NCI-H748 treated with DMSO at 0.1 percent for 48 hours (cell line): ENCODE data around the gene CCNA1.
A peak's percentile ranks its signal among the peaks of the same experiment; 100 is the strongest.

Experiments
- DNase-seq: peaks from one replicate; lab custom pipeline; 2025; lab: John Stamatoyannopoulos, UW

The CCNA1 gene

DNA sequence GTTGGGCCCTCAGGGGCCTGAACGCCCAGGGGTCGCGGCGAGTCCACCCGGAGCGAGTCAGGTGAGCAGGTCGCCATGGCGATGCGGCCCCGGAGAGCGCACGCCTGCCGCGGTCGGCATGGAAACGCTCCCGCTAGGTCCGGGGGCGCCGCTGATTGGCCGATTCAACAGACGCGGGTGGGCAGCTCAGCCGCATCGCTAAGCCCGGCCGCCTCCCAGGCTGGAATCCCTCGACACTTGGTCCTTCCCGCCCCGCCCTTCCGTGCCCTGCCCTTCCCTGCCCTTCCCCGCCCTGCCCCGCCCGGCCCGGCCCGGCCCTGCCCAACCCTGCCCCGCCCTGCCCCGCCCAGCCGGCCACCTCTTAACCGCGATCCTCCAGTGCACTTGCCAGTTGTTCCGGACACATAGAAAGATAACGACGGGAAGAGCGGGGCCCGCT is at the start of gene CCNA1:
Gene CCNA1 (plus strand): TSS at position 390 of the 439 bp plus-strand sequence. CDS start 562 bp downstream, outside the sequence.
- peak; percentile 90 for DNase-seq

DNA sequence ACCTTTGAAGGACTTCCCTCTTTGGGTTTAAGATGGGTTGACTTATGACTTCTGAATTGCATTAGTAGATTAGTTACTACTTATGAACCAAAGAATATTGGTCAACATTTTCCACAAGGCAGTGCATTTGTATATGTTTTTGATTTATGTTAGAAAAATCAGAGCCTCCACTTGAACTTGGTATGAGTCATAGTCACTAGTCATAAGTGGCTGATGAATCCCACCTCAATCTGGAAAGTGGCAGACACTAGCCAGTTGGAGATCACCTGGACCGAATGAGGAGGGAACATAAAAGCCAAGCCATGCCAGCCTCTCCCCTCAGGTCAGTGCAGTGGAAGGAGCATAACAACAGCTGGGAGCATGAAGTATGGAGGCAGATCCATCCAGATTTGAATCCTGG is 46.8 kb upstream of the CCNA1 start:
- no peak for DNase-seq

DNA sequence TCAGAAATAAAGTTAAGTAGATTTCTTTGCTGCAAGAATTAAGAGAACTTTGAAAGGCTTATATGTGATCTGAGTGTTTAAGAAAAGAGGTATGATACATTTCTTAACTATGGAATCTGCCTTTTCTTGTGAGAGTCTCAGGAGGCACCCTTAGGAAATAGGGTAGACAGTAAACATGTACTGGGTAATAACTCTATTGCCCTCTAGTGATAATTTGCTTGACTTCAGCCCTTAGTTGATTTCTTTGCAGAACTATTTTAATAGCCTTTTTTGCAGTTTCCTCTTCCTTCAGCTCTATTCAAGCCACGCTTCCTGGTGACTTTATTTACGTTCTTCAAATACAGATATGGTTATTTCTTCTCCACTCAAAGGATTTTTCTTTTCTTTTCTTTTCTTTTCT is 37.0 kb upstream of the CCNA1 start:
- peak; percentile 18 for DNase-seq

DNA sequence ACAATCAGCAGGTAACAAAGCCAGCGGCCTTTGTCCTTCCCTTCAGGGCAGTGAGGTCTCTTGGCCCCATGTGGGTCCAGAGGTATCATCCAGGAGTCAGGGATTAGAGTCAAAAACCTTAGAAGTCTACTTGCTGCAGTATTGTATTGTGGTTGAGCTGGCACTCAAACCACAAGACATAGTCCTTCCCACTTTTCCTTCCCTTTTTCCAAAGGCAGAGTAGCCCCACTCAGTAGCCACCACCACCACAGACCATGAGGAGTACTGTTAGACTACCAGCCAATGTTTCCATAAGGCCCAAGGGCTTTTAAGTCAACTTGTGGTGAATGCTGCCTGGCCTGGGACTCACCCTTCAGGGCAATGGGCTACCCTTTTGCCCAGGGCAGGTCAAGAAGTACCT is 27.1 kb upstream of the CCNA1 start:
- DNase-seq, result no peak

DNA sequence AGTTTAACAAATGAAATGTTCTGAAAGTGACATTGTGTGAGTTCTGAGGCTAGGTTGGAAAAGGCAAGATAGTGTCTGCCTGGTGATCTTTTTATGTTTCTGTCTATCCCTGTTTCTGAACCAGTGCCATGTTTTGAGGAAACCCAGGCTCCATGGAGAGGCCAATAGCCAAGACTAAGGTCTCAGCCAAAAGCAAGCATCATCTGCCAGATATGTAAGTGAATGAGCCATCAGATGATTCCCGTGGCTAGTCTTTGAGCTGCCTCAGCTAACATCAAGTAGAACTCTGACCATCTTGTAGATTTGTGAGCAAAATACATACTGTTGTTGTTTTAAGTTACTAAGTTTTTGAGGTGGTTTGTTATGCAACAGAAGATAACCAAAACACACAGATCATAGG is 19.6 kb upstream of the CCNA1 start:
- DNase-seq, result no peak

DNA sequence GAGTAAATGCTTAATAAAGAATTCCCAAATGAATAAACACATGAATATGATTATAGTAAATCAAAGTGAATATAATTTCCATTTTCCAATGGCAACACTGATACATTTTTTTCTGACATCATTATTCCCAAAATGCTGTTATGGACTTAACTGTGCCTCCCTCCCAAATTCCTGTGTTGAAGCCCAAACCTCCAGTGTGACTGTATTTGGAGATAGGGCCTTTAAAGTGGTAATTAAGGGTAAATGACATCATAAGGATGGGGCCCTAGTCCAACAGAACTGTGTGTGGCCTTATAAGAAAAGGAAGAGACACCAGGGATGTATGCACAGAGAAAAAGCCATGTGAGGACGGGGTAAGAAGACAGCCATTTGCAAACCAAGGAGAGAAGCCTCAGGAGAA is 19.1 kb upstream of the CCNA1 start:
- no peak for DNase-seq

DNA sequence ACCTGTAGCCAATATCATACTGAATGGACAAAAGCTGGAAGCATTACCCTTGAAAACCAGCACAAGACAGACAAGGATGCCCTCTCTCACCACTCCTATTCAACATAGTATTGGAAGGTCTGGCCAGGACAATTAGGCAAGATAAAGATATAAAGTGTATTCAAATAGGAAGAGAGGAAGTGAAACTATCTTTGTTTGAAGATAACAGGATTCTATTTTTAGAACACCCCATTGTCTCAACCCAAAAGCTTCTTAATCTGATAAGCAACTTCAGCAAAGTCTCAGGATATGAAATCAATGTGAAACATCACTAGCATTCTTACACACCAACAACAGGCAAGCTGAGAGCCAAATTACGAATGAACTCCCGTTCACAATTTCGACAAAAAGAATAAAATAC is 17.8 kb upstream of the CCNA1 start:
- DNase-seq, result no peak

DNA sequence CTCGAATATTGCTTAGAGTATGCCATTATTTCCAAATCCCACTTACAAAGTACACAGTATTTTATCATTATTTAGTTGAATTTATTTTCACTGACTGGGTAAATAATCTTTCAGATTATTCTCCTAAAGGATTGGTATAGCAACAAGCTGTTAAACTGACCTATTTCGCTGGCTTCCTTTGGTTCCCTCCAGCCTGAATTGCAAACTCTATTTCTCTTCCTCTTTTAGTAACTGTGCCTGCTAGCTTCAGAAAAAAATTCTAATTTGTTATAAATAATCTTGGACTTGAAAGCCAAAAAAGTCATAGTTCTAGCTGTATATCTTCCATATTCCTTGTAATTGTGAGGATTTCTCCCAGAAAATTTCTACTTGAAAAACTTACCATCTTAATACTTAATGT is 15.0 kb upstream of the CCNA1 start:
- DNase-seq, result no peak

DNA sequence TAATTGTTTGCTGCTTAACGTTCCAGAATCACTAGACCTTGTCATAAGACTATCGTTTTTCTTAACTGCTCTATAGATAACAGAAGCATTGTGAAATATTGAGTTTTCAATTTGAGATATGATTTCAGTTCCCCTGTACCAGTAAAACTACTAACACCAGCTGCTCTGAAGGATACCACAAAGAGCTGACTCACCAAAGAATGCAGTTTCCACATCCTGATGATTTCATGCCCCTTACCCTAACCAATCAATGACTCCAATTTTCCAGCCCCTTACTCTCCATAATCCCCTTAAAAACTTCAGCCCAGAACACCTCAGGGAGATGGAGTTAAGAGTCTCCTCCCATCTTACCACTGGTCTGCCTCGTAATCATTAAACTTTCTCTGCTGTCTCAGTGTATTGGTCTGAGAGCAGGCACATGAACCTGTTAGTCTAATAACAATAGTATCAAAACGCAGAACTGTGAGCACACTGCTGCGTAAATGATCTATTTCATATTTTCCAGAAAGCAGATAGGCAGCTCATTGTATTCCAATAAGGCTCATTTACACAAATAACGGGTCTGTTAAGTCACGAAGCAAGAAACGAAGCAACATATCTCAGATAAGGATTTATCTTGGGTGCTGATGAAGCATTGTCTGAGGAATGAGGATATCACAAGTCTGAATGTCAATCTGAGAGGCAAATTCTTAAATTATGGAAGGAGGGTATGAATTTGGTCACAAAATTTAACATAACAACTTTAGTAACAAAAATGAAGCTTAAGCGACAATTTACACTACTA is 14.1 kb upstream of the CCNA1 start:
- no peak for DNase-seq

DNA sequence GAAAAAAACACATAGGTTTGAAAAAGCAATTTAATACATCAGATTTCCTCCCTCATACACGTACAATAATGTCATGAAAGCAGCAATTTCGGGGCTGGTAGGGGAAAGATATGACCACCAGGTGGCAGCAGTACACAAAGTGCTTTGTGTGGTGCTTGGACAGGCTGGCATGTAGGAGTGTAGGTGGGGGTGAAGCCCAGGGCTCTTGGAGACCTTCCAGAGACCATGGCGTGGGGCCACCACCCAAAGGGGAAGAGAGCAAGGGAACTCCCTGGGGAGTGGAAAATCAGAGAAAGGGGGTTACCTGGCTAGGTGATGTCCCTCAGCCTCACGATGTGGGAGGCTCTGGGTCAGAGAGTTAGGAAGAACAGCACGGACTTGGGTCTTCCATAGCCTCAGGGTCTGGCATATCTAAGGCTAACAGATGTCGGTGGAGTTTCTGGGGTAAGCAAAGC is 11.8 kb upstream of the CCNA1 start:
- peak; percentile 81 for DNase-seq

DNA sequence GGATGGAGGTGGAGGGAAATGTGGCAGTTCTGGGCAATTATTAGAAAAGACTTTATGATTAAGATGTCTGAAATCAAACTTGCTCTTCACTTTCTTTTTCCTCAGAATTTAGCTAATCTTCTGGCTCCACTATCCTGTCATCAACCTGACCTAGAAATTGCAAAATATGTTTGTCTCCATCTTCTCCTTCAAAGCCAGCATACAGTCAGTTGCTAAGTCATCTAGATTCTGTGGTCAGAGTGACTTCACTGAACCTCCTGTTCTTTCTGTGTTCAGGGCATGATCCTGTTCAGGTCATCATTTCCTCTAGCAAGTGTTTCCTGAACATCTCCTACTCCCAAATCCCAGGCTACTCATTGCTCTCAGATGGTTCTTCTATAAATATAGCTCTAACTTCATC is 10.8 kb upstream of the CCNA1 start:
- no peak for DNase-seq

DNA sequence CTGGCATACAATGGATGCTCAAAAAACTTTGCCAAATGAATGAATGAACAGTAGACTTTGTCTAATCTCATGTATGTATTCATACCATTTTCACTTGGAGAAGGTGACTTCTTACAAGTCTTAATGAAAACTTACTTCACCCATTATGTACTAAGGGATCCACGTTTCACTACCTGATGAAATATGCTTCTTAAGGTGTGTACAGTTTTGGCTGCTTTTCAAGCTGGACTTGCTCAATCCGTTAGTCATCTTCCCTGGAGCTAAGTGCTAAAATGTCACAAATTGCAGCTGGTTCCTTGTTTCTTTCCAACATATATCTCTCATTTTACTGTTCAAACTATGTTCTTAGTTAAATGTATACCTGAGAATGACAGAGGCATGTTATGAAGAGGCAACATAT is 4.2 kb upstream of the CCNA1 start:
- DNase-seq, result no peak

DNA sequence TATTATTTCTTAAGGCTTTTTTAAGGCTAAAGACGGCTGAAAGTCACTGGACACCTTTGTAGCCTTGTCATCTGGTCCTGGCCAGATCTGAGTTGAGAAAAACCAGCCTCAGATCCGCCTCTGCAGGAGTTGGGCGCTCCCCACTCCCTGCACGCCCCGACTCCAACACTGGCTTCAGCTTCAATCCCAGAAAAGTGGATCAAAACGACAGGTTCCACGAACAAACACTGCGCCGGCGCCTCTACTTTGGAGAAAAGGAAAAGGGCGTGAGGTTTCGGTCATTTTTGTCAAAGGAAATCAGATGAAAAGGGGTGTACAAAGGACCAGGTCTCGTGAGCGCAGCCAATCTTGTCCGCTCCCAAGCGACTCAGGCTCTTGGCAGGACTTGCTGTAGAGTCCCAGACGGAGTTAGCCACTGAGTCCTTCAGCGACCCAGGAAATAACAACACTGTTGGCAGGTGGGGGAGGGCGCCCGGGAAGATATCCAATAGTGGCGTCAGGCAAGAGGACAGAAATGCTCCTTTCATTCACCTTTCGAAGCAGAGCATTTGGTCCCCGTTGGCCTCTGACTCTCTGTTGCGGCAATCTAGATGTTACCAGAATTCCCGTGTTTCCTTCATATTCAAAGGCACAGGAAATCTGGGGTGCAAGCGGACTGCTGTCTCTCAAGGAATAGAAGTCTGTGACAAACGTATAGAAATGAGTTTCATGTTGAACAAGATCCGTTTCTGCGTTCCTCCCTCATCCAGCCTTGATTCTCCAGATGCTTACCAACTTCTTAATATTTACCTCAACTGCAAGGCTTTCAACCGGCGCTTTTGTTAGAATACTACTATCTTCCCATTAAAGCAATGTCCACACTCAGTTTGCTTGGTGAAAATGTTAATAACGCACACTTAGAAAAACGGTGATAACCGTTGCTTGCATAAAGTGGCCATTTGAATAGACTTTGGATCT is 1.8 kb upstream of the CCNA1 start:
- no peak for DNase-seq

DNA sequence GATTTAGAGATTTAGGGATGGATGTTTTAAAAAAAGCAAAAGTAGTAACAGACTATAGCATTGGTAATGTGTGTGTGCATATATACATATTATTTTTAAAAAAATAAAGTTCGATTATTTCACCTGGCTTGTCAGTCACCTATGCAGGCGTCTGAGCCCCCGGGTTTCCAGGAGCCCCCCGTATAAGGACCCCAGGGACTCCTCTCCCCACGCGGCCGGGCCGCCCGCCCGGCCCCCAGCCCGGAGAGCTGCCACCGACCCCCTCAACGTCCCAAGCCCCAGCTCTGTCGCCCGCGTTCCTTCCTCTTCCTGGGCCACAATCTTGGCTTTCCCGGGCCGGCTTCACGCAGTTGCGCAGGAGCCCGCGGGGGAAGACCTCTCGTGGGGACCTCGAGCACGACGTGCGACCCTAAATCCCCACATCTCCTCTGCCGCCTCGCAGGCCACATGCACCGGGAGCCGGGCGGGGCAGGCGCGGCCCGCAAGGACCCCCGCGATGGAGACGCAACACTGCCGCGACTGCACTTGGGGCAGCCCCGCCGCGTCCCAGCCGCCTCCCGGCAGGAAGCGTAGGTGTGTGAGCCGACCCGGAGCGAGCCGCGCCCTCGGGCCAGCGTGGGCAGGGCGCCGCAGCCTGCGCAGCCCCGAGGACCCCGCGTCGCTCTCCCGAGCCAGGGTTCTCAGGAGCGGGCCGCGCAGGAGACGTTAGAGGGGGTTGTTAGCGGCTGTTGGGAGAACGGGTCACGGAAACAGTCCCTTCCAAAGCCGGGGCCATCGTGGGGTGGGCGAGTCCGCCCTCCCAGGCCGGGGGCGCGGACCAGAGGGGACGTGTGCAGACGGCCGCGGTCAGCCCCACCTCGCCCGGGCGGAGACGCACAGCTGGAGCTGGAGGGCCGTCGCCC is 840 bp upstream of the CCNA1 start:
- DNase-seq, result no peak

DNA sequence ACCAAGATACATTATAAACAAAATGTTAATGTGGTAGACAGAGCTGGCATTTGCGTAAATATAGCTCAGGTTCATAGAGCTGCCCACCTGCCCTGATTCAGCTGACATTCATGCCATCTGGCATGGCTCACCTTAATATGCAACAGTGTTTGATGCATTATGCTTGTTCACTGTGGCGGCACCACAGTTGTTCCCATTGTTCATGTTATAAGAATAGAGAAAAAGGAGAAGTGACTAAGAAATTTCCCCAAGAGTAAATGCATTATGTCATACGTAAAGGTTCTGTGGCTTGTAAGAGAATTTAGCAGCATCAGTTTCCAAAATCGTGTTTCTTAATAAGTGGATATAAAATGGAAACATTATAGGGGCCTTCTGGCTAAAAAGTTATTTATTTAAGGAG is 4.5 kb downstream of the CCNA1 start:
- no peak for DNase-seq

DNA sequence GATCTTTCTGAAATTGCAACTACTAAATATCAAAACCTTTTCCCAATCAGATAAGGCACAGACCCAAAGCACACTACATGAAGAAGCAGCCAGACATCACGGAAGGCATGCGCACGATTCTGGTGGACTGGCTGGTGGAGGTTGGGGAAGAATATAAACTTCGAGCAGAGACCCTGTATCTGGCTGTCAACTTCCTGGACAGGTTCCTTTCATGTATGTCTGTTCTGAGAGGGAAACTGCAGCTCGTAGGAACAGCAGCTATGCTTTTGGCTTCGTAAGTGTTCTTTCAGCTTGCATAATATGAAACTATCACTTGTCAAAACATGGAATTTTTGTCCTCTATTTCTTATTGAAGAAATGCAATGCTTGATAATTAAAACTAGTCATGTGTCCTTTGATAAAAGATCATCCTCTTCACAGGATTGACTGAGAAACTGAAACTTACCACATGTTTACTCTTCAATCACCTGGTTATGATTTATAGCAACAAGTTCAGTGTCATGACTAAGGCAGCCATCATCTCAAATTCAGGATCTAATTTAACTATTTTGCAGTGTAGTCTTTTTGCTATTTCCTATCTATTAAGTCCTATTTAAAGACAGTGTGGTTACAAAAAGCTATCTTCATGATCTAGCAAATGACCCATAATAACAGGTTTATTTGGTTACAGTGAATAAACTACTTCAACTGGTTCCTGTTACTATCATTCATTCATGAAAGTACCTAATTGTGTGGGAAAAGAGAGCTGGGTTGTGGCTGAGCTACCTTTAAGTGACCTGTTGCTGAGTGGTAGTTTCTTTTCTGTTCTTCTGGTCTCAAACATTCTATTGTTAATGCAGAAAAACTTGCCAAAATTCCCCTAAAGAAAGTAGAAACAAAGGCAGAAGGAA is 6.5 kb downstream of the CCNA1 start:
- DNase-seq, result no peak

DNA sequence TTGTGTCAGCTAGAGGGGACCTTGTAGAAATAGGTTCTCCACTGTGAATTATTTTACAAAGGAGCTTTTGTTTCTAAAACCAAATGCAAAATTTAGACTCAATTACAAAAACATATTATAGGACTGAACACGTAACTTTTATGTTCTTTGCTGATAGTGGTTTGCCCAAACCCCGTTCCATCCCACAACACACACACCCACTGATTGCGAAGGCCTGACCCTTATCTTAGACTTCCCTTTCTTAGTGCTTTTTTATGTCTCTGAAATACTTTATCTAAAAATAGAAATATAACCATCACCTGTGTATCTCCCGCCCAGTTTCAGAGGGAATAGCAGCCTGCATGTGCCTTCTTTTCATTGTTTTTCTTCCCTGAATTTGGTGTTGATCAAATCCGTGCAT is 13.0 kb downstream of the CCNA1 start:
- no peak for DNase-seq

DNA sequence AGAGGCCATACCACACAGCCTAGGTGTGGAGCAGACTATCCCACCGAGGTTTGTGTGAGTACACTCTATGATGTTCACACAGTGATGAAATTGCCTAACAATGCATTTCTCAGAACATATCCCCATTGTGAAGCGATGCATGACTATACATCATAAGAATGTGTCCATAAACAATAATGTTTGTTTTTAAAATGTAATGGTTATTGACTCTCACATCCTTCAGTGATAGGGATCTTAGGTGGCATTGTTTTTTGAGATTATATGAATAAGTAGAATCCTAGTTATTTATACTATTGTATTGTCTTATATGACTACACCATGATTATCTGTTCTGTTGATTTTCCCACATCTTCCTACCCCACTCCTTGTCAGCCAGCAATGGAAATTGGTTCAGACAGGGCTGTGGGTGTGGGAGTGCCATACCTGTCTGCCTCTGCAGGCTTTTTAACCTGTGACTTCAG is 13.6 kb downstream of the CCNA1 start:
- DNase-seq, result no peak

DNA sequence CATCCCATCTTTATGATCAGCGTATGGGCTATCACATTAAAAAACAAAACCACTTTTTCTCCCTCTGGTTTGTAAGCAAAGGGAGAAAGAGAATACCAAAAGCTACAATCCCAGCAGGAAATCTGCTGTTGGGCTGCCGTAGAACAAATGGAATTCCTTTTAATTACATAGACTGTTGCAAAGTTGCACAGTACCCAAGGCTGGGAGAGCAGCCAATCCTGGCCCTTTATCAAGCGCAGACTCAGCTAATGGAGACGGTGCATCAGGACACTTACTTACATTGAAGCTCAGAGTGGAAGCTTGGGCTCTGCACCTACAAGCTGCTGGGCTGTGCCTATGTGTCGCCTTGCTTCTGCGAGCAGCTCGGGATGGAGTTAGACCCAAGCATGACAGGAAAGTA is 15.2 kb downstream of the CCNA1 start:
- no peak for DNase-seq

DNA sequence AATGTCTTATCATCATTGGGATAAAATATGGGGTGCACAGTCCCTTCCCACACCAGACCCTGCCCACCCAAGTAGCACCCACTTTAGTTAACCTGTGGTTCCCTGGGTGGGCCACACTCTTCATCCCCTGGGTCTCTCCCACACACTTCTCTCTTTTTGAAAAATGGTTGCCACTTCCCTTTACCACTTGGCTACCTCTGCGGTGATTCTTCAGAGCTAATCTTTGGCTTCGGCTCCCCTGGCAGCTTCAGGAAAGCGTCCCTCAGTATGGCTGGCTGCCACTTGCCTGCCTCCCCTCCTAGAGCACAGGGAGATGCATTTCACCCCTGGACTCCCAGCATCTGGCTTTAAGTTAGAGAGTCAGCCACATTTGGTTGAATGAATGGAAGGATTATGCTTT is 18.2 kb downstream of the CCNA1 start:
- DNase-seq, result no peak

DNA sequence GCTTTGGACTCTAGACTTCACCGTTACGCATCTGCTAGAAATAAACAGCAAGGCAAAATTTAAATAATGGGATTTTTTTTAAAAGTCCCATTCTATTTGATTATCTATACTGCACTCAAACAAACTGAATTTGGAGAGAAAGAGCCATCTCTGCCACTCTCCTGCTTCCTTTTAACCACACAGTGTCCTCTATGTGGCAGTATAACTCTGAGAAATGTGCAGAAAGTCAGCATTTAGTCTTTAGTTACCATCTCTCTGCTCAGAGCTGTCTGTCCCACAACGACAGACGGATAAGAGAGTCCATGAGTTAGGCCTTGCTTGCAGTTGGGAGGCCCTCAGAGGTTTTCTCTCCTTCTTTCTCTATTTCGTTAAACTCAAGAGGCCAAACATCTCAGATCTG is 21.2 kb downstream of the CCNA1 start:
- DNase-seq, result peak; percentile 27
